Measurements from ENCODE around the gene PLCB1. TPM values are rescaled to one million over a fixed set of nuclear protein-coding genes. Genes with fewer than 3 reads are reported as not detected.
A peak's percentile ranks its signal among the peaks of the same experiment; 100 is the strongest.

Gene PLCB1
- total and polyA plus RNA-seq, 3 experiments from 2014 or later = 8.5 to 9.9 (median 8.8) TPM

GRCh38 chr20:8132484-8133309, 631 bp downstream of the PLCB1 start:
- H3K27me3 ChIP-seq (ENCODE audit: insufficient read depth, low read length, poor library complexity, severe bottlenecking) = peaks cover 13% of the 10 kb centered on the region
- H3K36me3 ChIP-seq (ENCODE audit: insufficient read depth, low read length) = no peaks in the 10 kb centered on the region
- H3K27me3 Mint-ChIP-seq = peaks cover 8 to 11% of the 10 kb centered on the region in 2 donors
- H3K4me1 Mint-ChIP-seq = peaks cover 27 to 45% (median 41%) of the 10 kb centered on the region in 3 donors
- no peaks in the 10 kb centered on the region for H3K9me3 Mint-ChIP-seq
- peak overlapping the region; percentile 56 for H3K4me3 ChIP-seq (ENCODE audit: low read length)
- H3K27ac Mint-ChIP-seq = peak overlapping the region in 7 of 8 donors; percentile 43 to 80 (median 50)
- no peak overlapping the region for H3K27ac ChIP-seq (ENCODE audit: low read depth, low read length)
- no peaks in the 10 kb centered on the region for H3K9me3 ChIP-seq (ENCODE audit: low read length)
- H3K4me3 Mint-ChIP-seq = peak overlapping the region; percentile 82 to 93 (median 91)
- ChIA-PET CTCF (interaction anchor here (1.1 to 4.0 kb wide), 3 partner anchors 15 to 256 kb away, joined by 3 to 20 read pairs (median 13); no protein-coding TSS in a partner anchor), POLR2A (interaction anchor here (1.4 kb wide), 1 partner anchor 21 kb away, joined by 9 read pairs; no protein-coding TSS in a partner anchor)
- H3K36me3 Mint-ChIP-seq = no peaks in the 10 kb centered on the region
- DNase-seq = peak in 4 of 5 donors; percentile 10 to 53 (median 24)
- peaks cover 12% of the 10 kb centered on the region for H3K4me1 ChIP-seq (ENCODE audit: insufficient read depth, low read length)

GRCh38 chr20:8133310-8133768, 1.3 kb downstream of the PLCB1 start:
- CTCF ChIA-PET = interaction anchor here (1.1 to 4.0 kb wide), 4 partner anchors 14 to 256 kb away, joined by 3 to 20 read pairs (median 4); no protein-coding TSS in a partner anchor
- POLR2A ChIA-PET = interaction anchor here (1.2 to 1.4 kb wide), 2 partner anchors 20 to 114 kb away, joined by 3 to 9 read pairs; partner anchors contain the start of gene TMX4
- peaks cover 8 to 11% of the 10 kb centered on the region in 2 donors for H3K27me3 Mint-ChIP-seq

GRCh38 chr20:8133851-8134451, 1.9 kb downstream of the PLCB1 start:
- no peak overlapping the region for H3K27ac ChIP-seq (ENCODE audit: low read depth, low read length)
- Mint-ChIP-seq H3K4me1 (peaks cover 27 to 51% (median 46%) of the 10 kb centered on the region in 3 donors), H3K4me3 (peak overlapping the region; percentile 82 to 93 (median 91)), H3K9me3 (no peaks in the 10 kb centered on the region), H3K27me3 (peaks cover 8 to 11% of the 10 kb centered on the region in 2 donors), H3K27ac (peak overlapping the region in 2 of 8 donors; percentile 7 to 50), H3K36me3 (no peaks in the 10 kb centered on the region)
- H3K4me3 ChIP-seq (ENCODE audit: low read length) = no peak overlapping the region
- DNase-seq = no peak
- H3K4me1 ChIP-seq (ENCODE audit: insufficient read depth, low read length) = peaks cover 12% of the 10 kb centered on the region
- CTCF ChIA-PET = interaction anchor here (1.0 to 4.0 kb wide), 5 partner anchors 13 to 255 kb away, joined by 3 to 20 read pairs (median 3); no protein-coding TSS in a partner anchor
- no peaks in the 10 kb centered on the region for H3K9me3 ChIP-seq (ENCODE audit: low read length)
- H3K27me3 ChIP-seq (ENCODE audit: insufficient read depth, low read length, poor library complexity, severe bottlenecking) = peaks cover 13% of the 10 kb centered on the region
- POLR2A ChIA-PET = interaction anchor here (0.6 to 1.4 kb wide), 3 partner anchors 14 to 114 kb away, joined by 3 to 9 read pairs (median 3); partner anchors contain the start of gene TMX4
- H3K36me3 ChIP-seq (ENCODE audit: insufficient read depth, low read length) = no peaks in the 10 kb centered on the region

More at GRCh38 chr20:8133310-8133768, 1.3 kb downstream of the PLCB1 start:
- peaks cover 13% of the 10 kb centered on the region for H3K27me3 ChIP-seq (ENCODE audit: insufficient read depth, low read length, poor library complexity, severe bottlenecking)
- peak overlapping the region; percentile 56 for H3K4me3 ChIP-seq (ENCODE audit: low read length)
- H3K4me1 ChIP-seq (ENCODE audit: insufficient read depth, low read length) = peaks cover 12% of the 10 kb centered on the region
- H3K9me3 ChIP-seq (ENCODE audit: low read length) = no peaks in the 10 kb centered on the region
- H3K27ac Mint-ChIP-seq = peak overlapping the region in 5 of 8 donors; percentile 47 to 75 (median 48)
- H3K4me1 Mint-ChIP-seq = peaks cover 27 to 49% (median 45%) of the 10 kb centered on the region in 3 donors
- no peak for DNase-seq
- no peaks in the 10 kb centered on the region for H3K9me3 Mint-ChIP-seq
- peak overlapping the region; percentile 82 to 93 (median 91) for H3K4me3 Mint-ChIP-seq
- H3K36me3 ChIP-seq (ENCODE audit: insufficient read depth, low read length) = no peaks in the 10 kb centered on the region
- H3K27ac ChIP-seq (ENCODE audit: low read depth, low read length) = no peak overlapping the region
- no peaks in the 10 kb centered on the region for H3K36me3 Mint-ChIP-seq

- peaks cover 36 to 55% (median 53%) of the 10 kb centered on the region in 3 donors for H3K4me1 Mint-ChIP-seq
- no peak overlapping the region for H3K27ac ChIP-seq (ENCODE audit: low read depth, low read length)
- no peaks in the 10 kb centered on the region for H3K9me3 Mint-ChIP-seq
- POLR2A ChIA-PET = interaction anchor here (0.9 kb wide), 1 partner anchor 13 kb away, joined by 3 read pairs; no protein-coding TSS in a partner anchor
- no peaks in the 10 kb centered on the region for H3K36me3 Mint-ChIP-seq
- DNase-seq = no peak
- H3K4me3 ChIP-seq (ENCODE audit: low read length) = no peak overlapping the region
- no peak overlapping the region for H3K4me3 Mint-ChIP-seq
- H3K4me1 ChIP-seq (ENCODE audit: insufficient read depth, low read length) = peaks cover 11% of the 10 kb centered on the region
- no peaks in the 10 kb centered on the region for H3K36me3 ChIP-seq (ENCODE audit: insufficient read depth, low read length)
- H3K27me3 ChIP-seq (ENCODE audit: insufficient read depth, low read length, poor library complexity, severe bottlenecking) = no peaks in the 10 kb centered on the region
- peak overlapping the region in 1 of 8 donors; percentile 70 for H3K27ac Mint-ChIP-seq
- H3K27me3 Mint-ChIP-seq = no peaks in the 10 kb centered on the region
- CTCF ChIA-PET = no interaction called here
- H3K9me3 ChIP-seq (ENCODE audit: low read length) = no peaks in the 10 kb centered on the region
These were observed 7.8 kb downstream of the PLCB1 start for GRCh38 chr20:8139899-8140298.

GRCh38 chr20:8143474-8143873, 11.4 kb downstream of the PLCB1 start:
- peaks cover 20% of the 10 kb centered on the region for H3K4me1 ChIP-seq (ENCODE audit: insufficient read depth, low read length)
- no peaks in the 10 kb centered on the region for H3K27me3 Mint-ChIP-seq
- H3K4me1 Mint-ChIP-seq = peaks cover 55 to 59% (median 58%) of the 10 kb centered on the region in 3 donors
- CTCF ChIA-PET = no interaction called here
- no peak overlapping the region for H3K4me3 Mint-ChIP-seq
- H3K36me3 ChIP-seq (ENCODE audit: insufficient read depth, low read length) = no peaks in the 10 kb centered on the region
- H3K9me3 Mint-ChIP-seq = no peaks in the 10 kb centered on the region
- H3K9me3 ChIP-seq (ENCODE audit: low read length) = no peaks in the 10 kb centered on the region
- no peak overlapping the region for H3K4me3 ChIP-seq (ENCODE audit: low read length)
- H3K36me3 Mint-ChIP-seq = peaks cover 0 to 2% (median 0%) of the 10 kb centered on the region in 3 donors
- H3K27ac ChIP-seq (ENCODE audit: low read depth, low read length) = no peak overlapping the region
- H3K27ac Mint-ChIP-seq = peak overlapping the region in 4 of 8 donors; percentile 24 to 73 (median 51)
- DNase-seq = no peak
- POLR2A ChIA-PET = no interaction called here
- no peaks in the 10 kb centered on the region for H3K27me3 ChIP-seq (ENCODE audit: insufficient read depth, low read length, poor library complexity, severe bottlenecking)

GRCh38 chr20:8144282-8145245, 12.5 kb downstream of the PLCB1 start:
- Mint-ChIP-seq H3K27me3 (no peaks in the 10 kb centered on the region), H3K36me3 (peaks cover 0 to 2% (median 0%) of the 10 kb centered on the region in 3 donors), H3K4me1 (peaks cover 59 to 67% (median 65%) of the 10 kb centered on the region in 3 donors), H3K27ac (peak overlapping the region; percentile 59 to 92 (median 79)), H3K9me3 (no peaks in the 10 kb centered on the region), H3K4me3 (peak overlapping the region; percentile 10 to 83 (median 60))
- H3K4me3 ChIP-seq (ENCODE audit: low read length) = peak overlapping the region; percentile 15
- H3K9me3 ChIP-seq (ENCODE audit: low read length) = no peaks in the 10 kb centered on the region
- H3K36me3 ChIP-seq (ENCODE audit: insufficient read depth, low read length) = no peaks in the 10 kb centered on the region
- no peaks in the 10 kb centered on the region for H3K27me3 ChIP-seq (ENCODE audit: insufficient read depth, low read length, poor library complexity, severe bottlenecking)
- ChIA-PET POLR2A (no interaction called here), CTCF (no interaction called here)
- DNase-seq = peak in 2 of 5 donors; percentile 10 to 21
- H3K27ac ChIP-seq (ENCODE audit: low read depth, low read length) = no peak overlapping the region
- H3K4me1 ChIP-seq (ENCODE audit: insufficient read depth, low read length) = peaks cover 20% of the 10 kb centered on the region
